ENCODE results near the gene HOMER3. TPM values are rescaled to one million over a fixed set of nuclear protein-coding genes. Genes with fewer than 3 reads are reported as not detected.

Gene HOMER3
- total and polyA plus RNA-seq, 10 of the 15 experiments (the other 5 are each of a cell fraction or from before 2014, with no cell fraction given): 0.18 to 10.6 (median 0.50) TPM; not detected in 2

- no peak for TF ChIP-seq E2F8 (IDR thresholded peaks at IDR 0.05; ENCODE audit: low read depth, partially characterized antibody)
- no peak for TF ChIP-seq ZNF592 (IDR thresholded peaks at IDR 0.05)
- TF ChIP-seq FOXM1 (IDR thresholded peaks at IDR 0.05; ENCODE audit: low read depth, low read length): no peak
- TF ChIP-seq SMARCA5 (IDR thresholded peaks at IDR 0.05): no peak
- no peak for TF ChIP-seq BRCA1 (IDR thresholded peaks at IDR 0.05; ENCODE audit: low read depth, low read length)
Measured at GRCh38 chr19:18881491-18881890, 59.5 kb downstream of the HOMER3 start (continued).

All from GM12878 (cell line).